Epithelial cell of esophagus (primary cell): Measurements from ENCODE around the gene SECISBP2L.
A peak's percentile ranks its signal among the peaks of the same experiment; 100 is the strongest.

Experiments
- DNase-seq: peaks from one replicate; pipeline ENCODE4 v3.0.0; 2010; ENCODE audit warnings: low read depth
- H3K4me3 ChIP-seq: 2 replicates; pipeline ENCODE4 v1.5.1; 2011; ENCODE audit warnings: mild to moderate bottlenecking, low read length, control low read depth
- TF ChIP-seq, protein P1 (sequence below): IDR thresholded peaks from 2 replicates; pipeline ENCODE4 v1.5.1; 2011; ENCODE audit warnings: low read depth, mild to moderate bottlenecking, low read length, control low read depth, inconsistent platforms; ENCODE audit not compliant: insufficient read depth; ENCODE audit errors: missing control alignments

Gene SECISBP2L

DNA sequence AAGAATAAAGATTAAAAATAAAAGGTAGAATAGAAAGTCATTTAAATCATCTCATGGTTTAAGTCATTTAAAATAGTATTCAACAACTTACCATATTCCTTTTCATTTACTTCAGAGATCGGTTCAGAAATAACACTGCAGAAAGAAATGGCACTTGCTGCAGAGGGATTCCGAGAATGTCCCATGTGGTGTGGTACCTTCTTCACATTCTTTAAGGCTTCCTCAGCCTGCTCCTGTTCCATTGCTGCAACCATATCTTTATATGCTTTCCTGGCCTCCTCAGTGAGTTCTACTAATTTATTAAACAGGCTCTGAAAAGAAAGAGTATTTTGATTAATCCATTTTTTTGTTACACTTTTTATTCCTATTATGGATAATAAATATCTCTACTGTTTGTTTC lies 50.0 kb downstream of the SECISBP2L start:
- TF ChIP-seq, protein P1, sequence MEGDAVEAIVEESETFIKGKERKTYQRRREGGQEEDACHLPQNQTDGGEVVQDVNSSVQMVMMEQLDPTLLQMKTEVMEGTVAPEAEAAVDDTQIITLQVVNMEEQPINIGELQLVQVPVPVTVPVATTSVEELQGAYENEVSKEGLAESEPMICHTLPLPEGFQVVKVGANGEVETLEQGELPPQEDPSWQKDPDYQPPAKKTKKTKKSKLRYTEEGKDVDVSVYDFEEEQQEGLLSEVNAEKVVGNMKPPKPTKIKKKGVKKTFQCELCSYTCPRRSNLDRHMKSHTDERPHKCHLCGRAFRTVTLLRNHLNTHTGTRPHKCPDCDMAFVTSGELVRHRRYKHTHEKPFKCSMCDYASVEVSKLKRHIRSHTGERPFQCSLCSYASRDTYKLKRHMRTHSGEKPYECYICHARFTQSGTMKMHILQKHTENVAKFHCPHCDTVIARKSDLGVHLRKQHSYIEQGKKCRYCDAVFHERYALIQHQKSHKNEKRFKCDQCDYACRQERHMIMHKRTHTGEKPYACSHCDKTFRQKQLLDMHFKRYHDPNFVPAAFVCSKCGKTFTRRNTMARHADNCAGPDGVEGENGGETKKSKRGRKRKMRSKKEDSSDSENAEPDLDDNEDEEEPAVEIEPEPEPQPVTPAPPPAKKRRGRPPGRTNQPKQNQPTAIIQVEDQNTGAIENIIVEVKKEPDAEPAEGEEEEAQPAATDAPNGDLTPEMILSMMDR, result no peak
- H3K4me3 ChIP-seq, result no peak overlapping the region
- no peak for DNase-seq

- no peak for DNase-seq
- TF ChIP-seq, protein P1, result no peak
- H3K4me3 ChIP-seq, result no peak overlapping the region
These were observed 52.9 kb downstream of the SECISBP2L start for GRCh38 chr15:48993380-48993779.

- H3K4me3 ChIP-seq, result no peak overlapping the region
- TF ChIP-seq, protein P1, result no peak
- no peak for DNase-seq
These were observed 53.7 kb downstream of the SECISBP2L start for GRCh38 chr15:48992545-48992944.

GRCh38 chr15:48992096-48992495 lies 54.1 kb downstream of the SECISBP2L start:
- no peak overlapping the region for H3K4me3 ChIP-seq
- TF ChIP-seq, protein P1, result no peak
- no peak for DNase-seq

GRCh38 chr15:48989170-48989569 lies 57.1 kb downstream of the SECISBP2L start:
- TF ChIP-seq, protein P1, result no peak
- no peak for DNase-seq
- no peak overlapping the region for H3K4me3 ChIP-seq

- TF ChIP-seq, protein P1, result no peak
- H3K4me3 ChIP-seq, result no peak overlapping the region
- DNase-seq, result peak; percentile 79
These were observed 59.1 kb downstream of the SECISBP2L start for GRCh38 chr15:48987142-48987541.

DNA sequence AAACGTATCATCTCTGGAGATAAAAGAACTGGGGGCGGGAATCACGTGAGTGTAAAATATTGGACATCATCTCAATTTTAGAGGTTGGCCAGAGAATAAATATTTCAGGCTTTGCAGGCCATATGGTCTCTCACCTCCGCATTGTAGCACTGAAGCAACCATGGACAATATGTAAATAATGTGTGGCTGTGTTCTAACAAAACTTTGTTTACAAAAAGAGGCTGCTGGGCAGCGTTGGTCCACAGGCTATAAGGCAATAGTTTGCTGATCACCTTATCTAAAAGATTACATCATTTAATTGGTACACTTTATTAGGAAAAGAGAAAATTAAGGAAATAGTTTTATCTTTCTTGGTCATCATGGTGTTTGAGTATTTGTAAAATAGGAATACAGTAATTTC lies 60.0 kb downstream of the SECISBP2L start:
- TF ChIP-seq, protein P1, result no peak
- no peak for DNase-seq
- no peak overlapping the region for H3K4me3 ChIP-seq
